ENCODE data around the gene TMEM156. TPM values are rescaled to one million over a fixed set of nuclear protein-coding genes. Genes with fewer than 3 reads are reported as not detected.
"Not testable (repeated sequence)": the region's sequence is repeated elsewhere in the genome, so short reads cannot be mapped to it uniquely, and the experiment has no call there.

TMEM156 gene
- polyA plus RNA-seq, 1 donor from 2014 or later = not detected

- no peaks in the 10 kb centered on the region for H3K9me3 ChIP-seq (ENCODE audit: low read length)
- H2AFZ ChIP-seq (ENCODE audit: low read depth, low read length) = no peak overlapping the region
- H3K36me3 ChIP-seq (ENCODE audit: insufficient read depth, low read length) = no peaks in the 10 kb centered on the region
- H3K9ac ChIP-seq (ENCODE audit: low read length) = no peak overlapping the region
- H3K4me2 ChIP-seq (ENCODE audit: low read length) = no peak overlapping the region
- no peaks in the 10 kb centered on the region for H3F3A ChIP-seq (ENCODE audit: insufficient read depth, low read length, poor library complexity, severe bottlenecking)
- H3K79me2 ChIP-seq (replicated peaks; ENCODE audit: insufficient read depth, low read length) = no peaks in the 10 kb centered on the region
- H3K4me3 ChIP-seq (ENCODE audit: low read length) = no peak overlapping the region
- no peak overlapping the region for H3K27ac ChIP-seq (ENCODE audit: low read length)
- no peaks in the 10 kb centered on the region for H3K27me3 ChIP-seq (ENCODE audit: insufficient read depth, low read depth, low read length)
- no peaks in the 10 kb centered on the region for H3K9me2 ChIP-seq (ENCODE audit: insufficient read depth, low read length)
- TF ChIP-seq EZH2 (IDR thresholded peaks at IDR 0.05; ENCODE audit: borderline replicate concordance, insufficient read depth, low read length, poor library complexity, severe bottlenecking) (no peak), REST (IDR thresholded peaks at IDR 0.05; ENCODE audit: borderline replicate concordance) (no peak), SMC3 (conservative IDR thresholded peaks at IDR 0.05; ENCODE audit: poor library complexity) (no peak), EP300 (conservative IDR thresholded peaks at IDR 0.05; ENCODE audit: poor library complexity, severe bottlenecking) (no peak), CTCF (IDR thresholded peaks at IDR 0.05; ENCODE audit: poor library complexity, severe bottlenecking) (no peak), MXI1 (conservative IDR thresholded peaks at IDR 0.05; ENCODE audit: poor library complexity, severe bottlenecking) (no peak), POLR2AphosphoS5 (IDR thresholded peaks at IDR 0.05) (no peak), RAD21 (conservative IDR thresholded peaks at IDR 0.05) (no peak), TAF1 (IDR thresholded peaks at IDR 0.05; ENCODE audit: low read depth) (no peak)
- no peaks in the 10 kb centered on the region for H4K20me1 ChIP-seq (ENCODE audit: insufficient read depth)
Observed at GRCh38 chr4:38943343-38943742, 88.9 kb downstream of the TMEM156 start.

GRCh38 chr4:38941906-38942305 is 90.3 kb downstream of the TMEM156 start:
- H3K27ac ChIP-seq (ENCODE audit: low read length); H3K27me3 ChIP-seq (ENCODE audit: insufficient read depth, low read depth, low read length); H3K9me3 ChIP-seq (ENCODE audit: low read length); H3F3A ChIP-seq (ENCODE audit: insufficient read depth, low read length, poor library complexity, severe bottlenecking); H3K4me2 ChIP-seq (ENCODE audit: low read length); H3K36me3 ChIP-seq (ENCODE audit: insufficient read depth, low read length); H3K9ac ChIP-seq (ENCODE audit: low read length); H3K9me2 ChIP-seq (ENCODE audit: insufficient read depth, low read length); H2AFZ ChIP-seq (ENCODE audit: low read depth, low read length); H3K79me2 ChIP-seq (replicated peaks; ENCODE audit: insufficient read depth, low read length); H4K20me1 ChIP-seq (ENCODE audit: insufficient read depth); H3K4me3 ChIP-seq (ENCODE audit: low read length): not testable (repeated sequence)

- H3K27me3 ChIP-seq (ENCODE audit: insufficient read depth, low read depth, low read length) = no peaks in the 10 kb centered on the region
- no peak overlapping the region for H2AFZ ChIP-seq (ENCODE audit: low read depth, low read length)
- no peak overlapping the region for H3K4me3 ChIP-seq (ENCODE audit: low read length)
- H3K4me2 ChIP-seq (ENCODE audit: low read length) = no peak overlapping the region
- H3K9me2 ChIP-seq (ENCODE audit: insufficient read depth, low read length) = no peaks in the 10 kb centered on the region
- H4K20me1 ChIP-seq (ENCODE audit: insufficient read depth) = no peaks in the 10 kb centered on the region
- no peaks in the 10 kb centered on the region for H3K79me2 ChIP-seq (replicated peaks; ENCODE audit: insufficient read depth, low read length)
- TF ChIP-seq EZH2 (IDR thresholded peaks at IDR 0.05; ENCODE audit: borderline replicate concordance, insufficient read depth, low read length, poor library complexity, severe bottlenecking) = no peak
- TF ChIP-seq RAD21 (conservative IDR thresholded peaks at IDR 0.05) = no peak
- no peak for TF ChIP-seq REST (IDR thresholded peaks at IDR 0.05; ENCODE audit: borderline replicate concordance)
- TF ChIP-seq CTCF (IDR thresholded peaks at IDR 0.05; ENCODE audit: poor library complexity, severe bottlenecking) = no peak
- no peak for TF ChIP-seq TAF1 (IDR thresholded peaks at IDR 0.05; ENCODE audit: low read depth)
- no peak for TF ChIP-seq EP300 (conservative IDR thresholded peaks at IDR 0.05; ENCODE audit: poor library complexity, severe bottlenecking)
- TF ChIP-seq SMC3 (conservative IDR thresholded peaks at IDR 0.05; ENCODE audit: poor library complexity) = no peak
- TF ChIP-seq MXI1 (conservative IDR thresholded peaks at IDR 0.05; ENCODE audit: poor library complexity, severe bottlenecking) = no peak
- no peak for TF ChIP-seq POLR2AphosphoS5 (IDR thresholded peaks at IDR 0.05)
- H3K9me3 ChIP-seq (ENCODE audit: low read length) = no peaks in the 10 kb centered on the region
- H3F3A ChIP-seq (ENCODE audit: insufficient read depth, low read length, poor library complexity, severe bottlenecking) = no peaks in the 10 kb centered on the region
- no peaks in the 10 kb centered on the region for H3K36me3 ChIP-seq (ENCODE audit: insufficient read depth, low read length)
- no peak overlapping the region for H3K9ac ChIP-seq (ENCODE audit: low read length)
- H3K27ac ChIP-seq (ENCODE audit: low read length) = no peak overlapping the region
Observed at GRCh38 chr4:38940476-38940875, 91.7 kb downstream of the TMEM156 start.

Data from neural cell (in vitro differentiated cells).